Endothelial cell (in vitro differentiated cells): Measurements from ENCODE around the gene NDC1. TPM values are rescaled to one million over a fixed set of nuclear protein-coding genes. Genes with fewer than 3 reads are reported as not detected.

ENCODE experiments used
- DNase-seq: peaks from one replicate; pipeline ENCODE4 v3.0.0; 2021; ENCODE audit warnings: low spot score
- H3K27ac Mint-ChIP-seq: one replicate; pipeline ENCODE4 v1.8.0; 2021; ENCODE audit warnings: mixed read lengths, inconsistent platforms; ENCODE audit not compliant: unreplicated experiment
- H3K27me3 Mint-ChIP-seq: one replicate; pipeline ENCODE4 v1.8.0; 2021; ENCODE audit warnings: mild to moderate bottlenecking, moderate library complexity, mixed read lengths, inconsistent platforms; ENCODE audit not compliant: unreplicated experiment
- H3K36me3 Mint-ChIP-seq: one replicate; pipeline ENCODE4 v1.8.0; 2021; ENCODE audit warnings: mild to moderate bottlenecking, low read depth, mixed read lengths, inconsistent platforms; ENCODE audit not compliant: unreplicated experiment
- H3K4me1 Mint-ChIP-seq: one replicate; pipeline ENCODE4 v1.8.0; 2021; ENCODE audit warnings: mild to moderate bottlenecking, mixed read lengths, inconsistent platforms; ENCODE audit not compliant: unreplicated experiment
- H3K4me3 Mint-ChIP-seq: one replicate; pipeline ENCODE4 v1.8.0; 2021; ENCODE audit warnings: mild to moderate bottlenecking, mixed read lengths, inconsistent platforms; ENCODE audit not compliant: unreplicated experiment
- H3K9me3 Mint-ChIP-seq: one replicate; pipeline ENCODE4 v1.8.0; 2021; ENCODE audit warnings: mixed read lengths, inconsistent platforms; ENCODE audit not compliant: unreplicated experiment
- CTCF ChIP-seq: fragments of 200-600 bp; sonication (generic); IDR thresholded peaks from one replicate; pipeline ENCODE4 v1.5.0; 2021; ENCODE audit warnings: antibody characterized with exemption; ENCODE audit not compliant: unreplicated experiment
- total RNA-seq: library from RNA; stranded (reverse); fragmentation: NEBNext Ultra II Directional; extraction: Animal tissue kit (Norgen Biotek cat#: 25700); gene quantifications from one replicate; pipeline ENCODE4 v1.2.1, GENCODE V29; 2021; ENCODE audit not compliant: unreplicated experiment

NDC1 gene
- total RNA-seq, 1 donor from 2014 or later: 13.3 TPM

GRCh38 chr1:53728702-53729455 is 109.2 kb downstream of the NDC1 start:
- Mint-ChIP-seq H3K36me3 (no peaks in the 10 kb centered on the region), H3K27ac (no peak overlapping the region), H3K27me3 (peaks cover 1% of the 10 kb centered on the region), H3K4me3 (no peak overlapping the region), H3K4me1 (no peaks in the 10 kb centered on the region), H3K9me3 (no peaks in the 10 kb centered on the region)
- no peak for DNase-seq
- TF ChIP-seq CTCF: no peak

- H3K27me3 Mint-ChIP-seq: peaks cover 1% of the 10 kb centered on the region
- no peak for TF ChIP-seq CTCF
- no peaks in the 10 kb centered on the region for H3K36me3 Mint-ChIP-seq
- DNase-seq: no peak
- no peak overlapping the region for H3K4me3 Mint-ChIP-seq
- no peak overlapping the region for H3K27ac Mint-ChIP-seq
- no peaks in the 10 kb centered on the region for H3K9me3 Mint-ChIP-seq
- H3K4me1 Mint-ChIP-seq: no peaks in the 10 kb centered on the region
Measured at GRCh38 chr1:53728196-53728595, 109.9 kb downstream of the NDC1 start.

GRCh38 chr1:53727461-53728092 is 110.5 kb downstream of the NDC1 start:
- peaks cover 1% of the 10 kb centered on the region for H3K27me3 Mint-ChIP-seq
- H3K27ac Mint-ChIP-seq: no peak overlapping the region
- H3K9me3 Mint-ChIP-seq: no peaks in the 10 kb centered on the region
- no peaks in the 10 kb centered on the region for H3K4me1 Mint-ChIP-seq
- no peak for DNase-seq
- no peaks in the 10 kb centered on the region for H3K36me3 Mint-ChIP-seq
- TF ChIP-seq CTCF: no peak
- no peak overlapping the region for H3K4me3 Mint-ChIP-seq

GRCh38 chr1:53726009-53726600 is 112.0 kb downstream of the NDC1 start:
- no peak overlapping the region for H3K4me3 Mint-ChIP-seq
- no peak for TF ChIP-seq CTCF
- H3K27me3 Mint-ChIP-seq: peaks cover 1% of the 10 kb centered on the region
- H3K27ac Mint-ChIP-seq: no peak overlapping the region
- no peaks in the 10 kb centered on the region for H3K9me3 Mint-ChIP-seq
- H3K36me3 Mint-ChIP-seq: no peaks in the 10 kb centered on the region
- DNase-seq: no peak
- no peaks in the 10 kb centered on the region for H3K4me1 Mint-ChIP-seq

- no peaks in the 10 kb centered on the region for H3K4me1 Mint-ChIP-seq
- H3K27ac Mint-ChIP-seq: no peak overlapping the region
- no peaks in the 10 kb centered on the region for H3K36me3 Mint-ChIP-seq
- H3K9me3 Mint-ChIP-seq: no peaks in the 10 kb centered on the region
- no peak for TF ChIP-seq CTCF
- H3K4me3 Mint-ChIP-seq: no peak overlapping the region
- peak; percentile 57 for DNase-seq
- no peaks in the 10 kb centered on the region for H3K27me3 Mint-ChIP-seq
Measured at GRCh38 chr1:53725238-53725689, 112.8 kb downstream of the NDC1 start.
